AG04450 (cell line): ENCODE data around the gene CTDP1. TPM values are rescaled to one million over a fixed set of nuclear protein-coding genes. Genes with fewer than 3 reads are reported as not detected.

Experiments used
- CTCF ChIA-PET: fragments of 300-600, 350-600 bp; formaldehyde crosslinking; extraction: SDS; loops from one replicate; lab custom pipeline; 2022; ENCODE audit warnings: antibody characterized with exemption, inconsistent platforms; lab: Charles Lee
- POLR2A ChIA-PET: fragments of 350-600 bp; formaldehyde crosslinking; extraction: SDS; loops from one replicate; lab custom pipeline; 2021; ENCODE audit warnings: antibody characterized with exemption, inconsistent platforms; lab: Yijun Ruan, JAX
- DNase-seq: peaks from one replicate; pipeline ENCODE4 v3.0.0-alpha.2; 2011; ENCODE audit warnings: low read depth, low spot score
- H3K27ac ChIP-seq: one replicate; pipeline ENCODE4 v1.5.1; 2012; ENCODE audit warnings: low read depth, low read length, control low read depth
- H3K27me3 ChIP-seq: one replicate; pipeline ENCODE4 v1.6.0; 2012; ENCODE audit warnings: low read length; ENCODE audit not compliant: control insufficient read depth, insufficient read depth
- H3K4me3 ChIP-seq: 2 replicates; pipeline ENCODE4 v1.5.1; 2011; ENCODE audit warnings: mild to moderate bottlenecking, low read depth, low read length, control low read depth
- H3K9me3 ChIP-seq: 2 replicates; pipeline ENCODE4 v1.5.1; 2012; ENCODE audit warnings: low read length; ENCODE audit not compliant: control insufficient read depth, insufficient read depth
- polyA plus RNA-seq: library from polyadenylated mRNA; depleted of rRNA; stranded (reverse); fragments of >200 nt; gene quantifications from 2 replicates; pipeline ENCODE4 v1.2.3, GENCODE V29; 2011
- TF ChIP-seq, protein P1 (sequence below): IDR thresholded peaks from 2 replicates; pipeline ENCODE4 v1.5.1; 2011; ENCODE audit warnings: low read depth, low read length, control low read depth, inconsistent platforms

Gene CTDP1
- polyA plus RNA-seq, 1 experiment: 8.4 TPM

DNA sequence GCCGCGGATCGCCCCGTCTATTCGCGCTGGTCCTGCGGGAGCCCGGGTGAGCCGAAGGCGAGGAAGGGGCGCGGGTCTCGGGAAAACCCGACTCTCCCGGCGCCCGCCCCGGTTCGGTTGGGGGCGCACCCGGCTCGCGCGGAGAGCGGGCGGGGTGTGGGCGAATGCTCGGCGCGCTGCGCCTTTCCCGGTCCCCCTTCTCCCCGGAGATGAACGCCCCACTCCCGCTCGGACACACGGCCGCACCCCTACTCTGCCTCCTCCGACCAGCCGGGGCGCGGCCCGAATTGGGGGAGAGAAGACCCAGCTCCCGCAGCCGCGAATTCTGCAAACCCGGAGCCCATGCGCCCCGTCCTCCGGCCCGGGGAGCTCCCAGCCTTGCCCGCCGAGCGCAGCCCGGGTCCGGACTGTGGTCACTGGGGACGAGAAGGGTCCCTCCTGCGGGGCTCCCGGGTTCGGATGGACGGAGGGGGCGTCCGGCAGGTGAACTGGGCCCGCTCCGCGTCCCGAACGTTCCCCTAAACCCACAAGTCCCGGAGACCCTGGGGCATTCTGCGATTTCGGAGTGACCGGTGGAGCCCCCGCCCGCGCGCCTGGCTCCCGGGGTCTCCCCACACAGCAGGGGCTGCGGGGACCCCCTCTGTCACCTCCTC lies 118.9 kb downstream of the CTDP1 start:
- Histone ChIP-seq H3K27ac (no peak overlapping the region), H3K27me3 (peaks cover 39% of the 10 kb centered on the region), H3K4me3 (peak overlapping the region; percentile 46), H3K9me3 (peaks cover 11% of the 10 kb centered on the region; the same call in 1 of the 2 replicates)
- TF ChIP-seq, protein P1, sequence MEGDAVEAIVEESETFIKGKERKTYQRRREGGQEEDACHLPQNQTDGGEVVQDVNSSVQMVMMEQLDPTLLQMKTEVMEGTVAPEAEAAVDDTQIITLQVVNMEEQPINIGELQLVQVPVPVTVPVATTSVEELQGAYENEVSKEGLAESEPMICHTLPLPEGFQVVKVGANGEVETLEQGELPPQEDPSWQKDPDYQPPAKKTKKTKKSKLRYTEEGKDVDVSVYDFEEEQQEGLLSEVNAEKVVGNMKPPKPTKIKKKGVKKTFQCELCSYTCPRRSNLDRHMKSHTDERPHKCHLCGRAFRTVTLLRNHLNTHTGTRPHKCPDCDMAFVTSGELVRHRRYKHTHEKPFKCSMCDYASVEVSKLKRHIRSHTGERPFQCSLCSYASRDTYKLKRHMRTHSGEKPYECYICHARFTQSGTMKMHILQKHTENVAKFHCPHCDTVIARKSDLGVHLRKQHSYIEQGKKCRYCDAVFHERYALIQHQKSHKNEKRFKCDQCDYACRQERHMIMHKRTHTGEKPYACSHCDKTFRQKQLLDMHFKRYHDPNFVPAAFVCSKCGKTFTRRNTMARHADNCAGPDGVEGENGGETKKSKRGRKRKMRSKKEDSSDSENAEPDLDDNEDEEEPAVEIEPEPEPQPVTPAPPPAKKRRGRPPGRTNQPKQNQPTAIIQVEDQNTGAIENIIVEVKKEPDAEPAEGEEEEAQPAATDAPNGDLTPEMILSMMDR: no peak
- POLR2A ChIA-PET: no interaction called here
- no peak for DNase-seq
- CTCF ChIA-PET: interaction anchor here (0.8 kb wide), 1 partner anchor 161 kb away, joined by 3 read pairs; no protein-coding TSS in a partner anchor

DNA sequence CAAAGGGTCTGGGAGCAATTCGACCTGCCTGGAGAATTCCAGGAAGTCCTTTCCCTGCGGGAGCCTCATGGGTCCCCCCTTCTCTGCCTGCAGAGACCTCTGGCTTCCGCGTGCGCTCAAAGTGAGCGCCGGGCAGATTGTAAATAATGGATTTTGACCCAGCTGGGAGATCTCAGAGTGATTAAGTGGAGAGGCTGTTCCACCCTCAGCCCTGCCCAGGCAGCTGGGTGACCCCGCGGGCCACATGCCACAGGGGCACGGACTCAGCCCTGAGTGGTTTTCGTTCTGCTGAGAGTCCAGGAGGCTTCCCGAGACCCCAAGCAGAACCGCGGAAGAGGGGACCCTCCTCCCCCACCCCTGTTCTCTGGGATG lies 119.4 kb downstream of the CTDP1 start:
- TF ChIP-seq, protein P1: no peak
- Histone ChIP-seq H3K27ac (no peak overlapping the region), H3K27me3 (peaks cover 39% of the 10 kb centered on the region), H3K4me3 (peak overlapping the region; percentile 46), H3K9me3 (peaks cover 11% of the 10 kb centered on the region; the same call in 1 of the 2 replicates)
- POLR2A ChIA-PET: no interaction called here
- CTCF ChIA-PET: no interaction called here
- no peak for DNase-seq

DNA sequence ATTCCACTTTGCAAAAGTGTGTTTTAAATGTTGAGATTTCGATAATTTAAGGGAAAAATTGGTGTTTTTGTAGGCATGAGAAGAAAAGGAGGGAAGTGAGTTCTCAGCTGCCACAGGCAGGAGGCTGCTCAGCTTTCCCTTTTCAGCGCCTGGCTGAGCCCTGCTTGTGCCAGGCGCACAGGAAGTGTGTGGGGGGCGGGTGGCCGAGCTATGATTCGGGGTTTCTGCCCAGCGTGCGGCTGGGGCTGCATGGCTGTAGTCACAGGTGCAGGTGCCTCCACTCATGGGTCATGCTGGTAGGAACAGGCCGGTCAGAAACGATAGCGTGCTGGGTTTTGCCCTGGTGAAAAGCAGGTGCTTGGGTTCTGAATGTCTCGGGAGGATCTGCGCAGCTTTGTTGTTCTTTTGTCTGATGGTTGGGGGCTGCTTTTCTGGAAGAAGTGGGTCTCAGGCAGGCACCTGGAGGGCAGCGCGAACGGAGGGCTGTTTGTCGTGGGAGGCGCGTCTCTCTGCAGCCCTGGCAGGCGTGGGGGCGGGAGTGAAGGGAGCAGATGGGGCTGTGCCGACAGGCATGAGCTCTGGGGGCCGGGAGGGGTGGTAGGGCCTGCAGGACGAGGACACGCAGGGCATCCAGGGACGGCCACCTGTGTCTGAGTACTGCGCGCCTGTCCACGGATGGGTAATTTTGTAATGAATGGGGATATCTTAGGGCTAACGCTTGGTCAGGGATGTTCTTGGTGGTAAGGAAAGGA lies 120.2 kb downstream of the CTDP1 start:
- Histone ChIP-seq H3K27me3 (peaks cover 39% of the 10 kb centered on the region), H3K4me3 (no peak overlapping the region), H3K9me3 (peaks cover 11% of the 10 kb centered on the region; the same call in 1 of the 2 replicates), H3K27ac (no peak overlapping the region)
- CTCF ChIA-PET: no interaction called here
- POLR2A ChIA-PET: no interaction called here
- TF ChIP-seq, protein P1: no peak
- no peak for DNase-seq

DNA sequence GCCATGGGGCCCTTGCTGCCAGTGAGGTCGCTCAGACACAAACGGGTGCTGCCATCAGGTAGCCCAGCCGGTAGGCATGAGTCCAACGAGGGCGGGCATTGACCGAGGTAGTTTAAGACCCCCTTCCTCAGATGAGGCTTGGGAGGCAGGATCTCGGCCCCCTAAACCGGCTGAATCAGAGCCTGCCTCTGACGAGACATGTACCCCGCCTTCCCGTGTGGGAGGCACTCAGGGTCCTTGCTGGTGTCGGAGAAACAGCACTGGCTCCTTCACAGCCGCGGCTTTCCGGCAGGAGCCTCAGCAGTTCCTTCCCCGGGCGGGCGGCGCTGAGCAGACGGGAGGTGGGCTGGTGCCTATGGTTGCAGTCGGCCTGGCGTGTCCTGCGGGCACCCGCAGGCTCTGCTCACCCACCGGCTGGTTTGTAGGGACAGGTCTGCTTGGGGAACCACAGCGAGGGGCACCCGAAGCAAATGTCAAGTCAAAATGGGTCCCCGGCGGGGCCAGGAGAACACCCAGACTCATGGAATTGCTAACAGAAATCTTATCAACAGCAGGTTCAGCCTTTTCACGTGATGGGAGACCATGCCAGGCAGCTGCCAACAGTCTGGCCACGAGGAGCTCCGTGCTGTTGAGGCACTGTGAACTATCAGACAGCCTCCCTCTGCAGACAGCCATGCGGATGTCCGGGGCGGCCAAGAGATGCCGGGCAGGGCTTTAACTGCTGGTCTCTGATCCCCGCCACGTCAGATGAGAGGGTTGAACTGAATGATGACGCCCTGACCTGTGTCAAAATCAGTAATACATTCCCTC lies 121.0 kb downstream of the CTDP1 start:
- Histone ChIP-seq H3K4me3 (no peak overlapping the region), H3K27me3 (peaks cover 39% of the 10 kb centered on the region), H3K9me3 (peaks cover 11% of the 10 kb centered on the region; the same call in 1 of the 2 replicates), H3K27ac (no peak overlapping the region)
- DNase-seq: no peak
- ChIA-PET CTCF (no interaction called here), POLR2A (no interaction called here)
- TF ChIP-seq, protein P1: no peak
